ENCODE results near the gene TECRL. TPM values are rescaled to one million over a fixed set of nuclear protein-coding genes. Genes with fewer than 3 reads are reported as not detected.

The TECRL gene
- total and polyA plus RNA-seq, 2 experiments from 2014 or later: not detected

DNA sequence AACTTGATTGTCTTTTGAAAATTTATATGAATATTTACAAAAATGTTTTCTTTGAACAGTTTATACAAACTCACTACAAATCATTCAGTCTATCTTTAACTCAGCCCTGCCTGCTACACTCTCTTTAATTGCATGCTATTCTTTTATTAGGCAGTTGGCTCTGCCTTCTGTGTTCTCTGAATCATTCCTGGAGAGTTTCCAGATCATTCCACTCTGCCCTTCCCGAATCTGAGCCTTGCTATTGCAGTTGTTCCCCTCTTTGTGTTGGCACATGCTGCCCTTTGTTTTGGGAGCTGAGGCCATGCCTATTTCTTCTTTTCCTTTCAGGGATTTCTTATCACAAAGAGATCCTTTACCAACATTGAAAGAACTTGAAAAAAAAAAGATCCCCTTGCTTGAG is 8.7 kb upstream of the TECRL start:
- Mint-ChIP-seq H3K4me1 (peaks cover 3% of the 10 kb centered on the region; the same call in 2 of the 3 replicates), H3K27ac (peak overlapping the region; percentile 74), H3K9me3 (no peaks in the 10 kb centered on the region), H3K4me3 (no peak overlapping the region), H3K36me3 (ENCODE audit: low read depth) (no peaks in the 10 kb centered on the region), H3K27me3 (ENCODE audit: insufficient read depth, low read depth, poor library complexity) (no peaks in the 10 kb centered on the region)
- Histone ChIP-seq H4K20me1 (replicated peaks; ENCODE audit: insufficient read depth) (no peaks in the 10 kb centered on the region), H3K79me2 (replicated peaks; ENCODE audit: insufficient read depth) (no peaks in the 10 kb centered on the region), H3F3A (replicated peaks; ENCODE audit: low read depth) (no peaks in the 10 kb centered on the region), H3K9me2 (ENCODE audit: insufficient read depth) (no peaks in the 10 kb centered on the region), H2AFZ (peak overlapping the region; percentile 94), H3K27me3 (ENCODE audit: insufficient read depth) (no peaks in the 10 kb centered on the region), H3K4me3 (no peak overlapping the region), H3K27ac (ENCODE audit: low read depth) (no peak overlapping the region), H3K4me2 (no peak overlapping the region), H3K4me1 (ENCODE audit: insufficient read depth) (peaks cover 5% of the 10 kb centered on the region; the same call in 1 of the 2 replicates), H3K36me3 (ENCODE audit: insufficient read depth) (no peaks in the 10 kb centered on the region)
- TF ChIP-seq JUNB (IDR thresholded peaks at IDR 0.05; ENCODE audit: unreplicated experiment) (no peak), POLR2AphosphoS5 (IDR thresholded peaks at IDR 0.05; ENCODE audit: low read depth) (no peak), EZH2 (IDR thresholded peaks at IDR 0.05; ENCODE audit: low read depth, unreplicated experiment) (no peak), ZNF331 (CRISPR knock-in tag; IDR thresholded peaks at IDR 0.05; ENCODE audit: low read depth) (no peak), NANOG (IDR thresholded peaks at IDR 0.05; ENCODE audit: borderline replicate concordance) (no peak), CREB1 (CRISPR knock-in tag; IDR thresholded peaks at IDR 0.05; ENCODE audit: low read depth) (no peak), EZH2phosphoT487 (IDR thresholded peaks at IDR 0.05; ENCODE audit: unreplicated experiment) (no peak), ZNF114 (CRISPR knock-in tag; IDR thresholded peaks at IDR 0.05) (no peak), STAT1 (IDR thresholded peaks at IDR 0.05; ENCODE audit: unreplicated experiment) (no peak)
- TF ChIP-seq, protein P1, sequence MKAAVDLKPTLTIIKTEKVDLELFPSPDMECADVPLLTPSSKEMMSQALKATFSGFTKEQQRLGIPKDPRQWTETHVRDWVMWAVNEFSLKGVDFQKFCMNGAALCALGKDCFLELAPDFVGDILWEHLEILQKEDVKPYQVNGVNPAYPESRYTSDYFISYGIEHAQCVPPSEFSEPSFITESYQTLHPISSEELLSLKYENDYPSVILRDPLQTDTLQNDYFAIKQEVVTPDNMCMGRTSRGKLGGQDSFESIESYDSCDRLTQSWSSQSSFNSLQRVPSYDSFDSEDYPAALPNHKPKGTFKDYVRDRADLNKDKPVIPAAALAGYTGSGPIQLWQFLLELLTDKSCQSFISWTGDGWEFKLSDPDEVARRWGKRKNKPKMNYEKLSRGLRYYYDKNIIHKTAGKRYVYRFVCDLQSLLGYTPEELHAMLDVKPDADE (IDR thresholded peaks at IDR 0.05): no peak
- TF ChIP-seq, protein P2, sequence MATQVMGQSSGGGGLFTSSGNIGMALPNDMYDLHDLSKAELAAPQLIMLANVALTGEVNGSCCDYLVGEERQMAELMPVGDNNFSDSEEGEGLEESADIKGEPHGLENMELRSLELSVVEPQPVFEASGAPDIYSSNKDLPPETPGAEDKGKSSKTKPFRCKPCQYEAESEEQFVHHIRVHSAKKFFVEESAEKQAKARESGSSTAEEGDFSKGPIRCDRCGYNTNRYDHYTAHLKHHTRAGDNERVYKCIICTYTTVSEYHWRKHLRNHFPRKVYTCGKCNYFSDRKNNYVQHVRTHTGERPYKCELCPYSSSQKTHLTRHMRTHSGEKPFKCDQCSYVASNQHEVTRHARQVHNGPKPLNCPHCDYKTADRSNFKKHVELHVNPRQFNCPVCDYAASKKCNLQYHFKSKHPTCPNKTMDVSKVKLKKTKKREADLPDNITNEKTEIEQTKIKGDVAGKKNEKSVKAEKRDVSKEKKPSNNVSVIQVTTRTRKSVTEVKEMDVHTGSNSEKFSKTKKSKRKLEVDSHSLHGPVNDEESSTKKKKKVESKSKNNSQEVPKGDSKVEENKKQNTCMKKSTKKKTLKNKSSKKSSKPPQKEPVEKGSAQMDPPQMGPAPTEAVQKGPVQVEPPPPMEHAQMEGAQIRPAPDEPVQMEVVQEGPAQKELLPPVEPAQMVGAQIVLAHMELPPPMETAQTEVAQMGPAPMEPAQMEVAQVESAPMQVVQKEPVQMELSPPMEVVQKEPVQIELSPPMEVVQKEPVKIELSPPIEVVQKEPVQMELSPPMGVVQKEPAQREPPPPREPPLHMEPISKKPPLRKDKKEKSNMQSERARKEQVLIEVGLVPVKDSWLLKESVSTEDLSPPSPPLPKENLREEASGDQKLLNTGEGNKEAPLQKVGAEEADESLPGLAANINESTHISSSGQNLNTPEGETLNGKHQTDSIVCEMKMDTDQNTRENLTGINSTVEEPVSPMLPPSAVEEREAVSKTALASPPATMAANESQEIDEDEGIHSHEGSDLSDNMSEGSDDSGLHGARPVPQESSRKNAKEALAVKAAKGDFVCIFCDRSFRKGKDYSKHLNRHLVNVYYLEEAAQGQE (IDR thresholded peaks at IDR 0.05; ENCODE audit: unreplicated experiment): no peak
- TF ChIP-seq, protein P3, sequence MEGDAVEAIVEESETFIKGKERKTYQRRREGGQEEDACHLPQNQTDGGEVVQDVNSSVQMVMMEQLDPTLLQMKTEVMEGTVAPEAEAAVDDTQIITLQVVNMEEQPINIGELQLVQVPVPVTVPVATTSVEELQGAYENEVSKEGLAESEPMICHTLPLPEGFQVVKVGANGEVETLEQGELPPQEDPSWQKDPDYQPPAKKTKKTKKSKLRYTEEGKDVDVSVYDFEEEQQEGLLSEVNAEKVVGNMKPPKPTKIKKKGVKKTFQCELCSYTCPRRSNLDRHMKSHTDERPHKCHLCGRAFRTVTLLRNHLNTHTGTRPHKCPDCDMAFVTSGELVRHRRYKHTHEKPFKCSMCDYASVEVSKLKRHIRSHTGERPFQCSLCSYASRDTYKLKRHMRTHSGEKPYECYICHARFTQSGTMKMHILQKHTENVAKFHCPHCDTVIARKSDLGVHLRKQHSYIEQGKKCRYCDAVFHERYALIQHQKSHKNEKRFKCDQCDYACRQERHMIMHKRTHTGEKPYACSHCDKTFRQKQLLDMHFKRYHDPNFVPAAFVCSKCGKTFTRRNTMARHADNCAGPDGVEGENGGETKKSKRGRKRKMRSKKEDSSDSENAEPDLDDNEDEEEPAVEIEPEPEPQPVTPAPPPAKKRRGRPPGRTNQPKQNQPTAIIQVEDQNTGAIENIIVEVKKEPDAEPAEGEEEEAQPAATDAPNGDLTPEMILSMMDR (conservative IDR thresholded peaks at IDR 0.05; ENCODE audit: low read depth in 2 of 2): no peak
- TF ChIP-seq, protein P4, sequence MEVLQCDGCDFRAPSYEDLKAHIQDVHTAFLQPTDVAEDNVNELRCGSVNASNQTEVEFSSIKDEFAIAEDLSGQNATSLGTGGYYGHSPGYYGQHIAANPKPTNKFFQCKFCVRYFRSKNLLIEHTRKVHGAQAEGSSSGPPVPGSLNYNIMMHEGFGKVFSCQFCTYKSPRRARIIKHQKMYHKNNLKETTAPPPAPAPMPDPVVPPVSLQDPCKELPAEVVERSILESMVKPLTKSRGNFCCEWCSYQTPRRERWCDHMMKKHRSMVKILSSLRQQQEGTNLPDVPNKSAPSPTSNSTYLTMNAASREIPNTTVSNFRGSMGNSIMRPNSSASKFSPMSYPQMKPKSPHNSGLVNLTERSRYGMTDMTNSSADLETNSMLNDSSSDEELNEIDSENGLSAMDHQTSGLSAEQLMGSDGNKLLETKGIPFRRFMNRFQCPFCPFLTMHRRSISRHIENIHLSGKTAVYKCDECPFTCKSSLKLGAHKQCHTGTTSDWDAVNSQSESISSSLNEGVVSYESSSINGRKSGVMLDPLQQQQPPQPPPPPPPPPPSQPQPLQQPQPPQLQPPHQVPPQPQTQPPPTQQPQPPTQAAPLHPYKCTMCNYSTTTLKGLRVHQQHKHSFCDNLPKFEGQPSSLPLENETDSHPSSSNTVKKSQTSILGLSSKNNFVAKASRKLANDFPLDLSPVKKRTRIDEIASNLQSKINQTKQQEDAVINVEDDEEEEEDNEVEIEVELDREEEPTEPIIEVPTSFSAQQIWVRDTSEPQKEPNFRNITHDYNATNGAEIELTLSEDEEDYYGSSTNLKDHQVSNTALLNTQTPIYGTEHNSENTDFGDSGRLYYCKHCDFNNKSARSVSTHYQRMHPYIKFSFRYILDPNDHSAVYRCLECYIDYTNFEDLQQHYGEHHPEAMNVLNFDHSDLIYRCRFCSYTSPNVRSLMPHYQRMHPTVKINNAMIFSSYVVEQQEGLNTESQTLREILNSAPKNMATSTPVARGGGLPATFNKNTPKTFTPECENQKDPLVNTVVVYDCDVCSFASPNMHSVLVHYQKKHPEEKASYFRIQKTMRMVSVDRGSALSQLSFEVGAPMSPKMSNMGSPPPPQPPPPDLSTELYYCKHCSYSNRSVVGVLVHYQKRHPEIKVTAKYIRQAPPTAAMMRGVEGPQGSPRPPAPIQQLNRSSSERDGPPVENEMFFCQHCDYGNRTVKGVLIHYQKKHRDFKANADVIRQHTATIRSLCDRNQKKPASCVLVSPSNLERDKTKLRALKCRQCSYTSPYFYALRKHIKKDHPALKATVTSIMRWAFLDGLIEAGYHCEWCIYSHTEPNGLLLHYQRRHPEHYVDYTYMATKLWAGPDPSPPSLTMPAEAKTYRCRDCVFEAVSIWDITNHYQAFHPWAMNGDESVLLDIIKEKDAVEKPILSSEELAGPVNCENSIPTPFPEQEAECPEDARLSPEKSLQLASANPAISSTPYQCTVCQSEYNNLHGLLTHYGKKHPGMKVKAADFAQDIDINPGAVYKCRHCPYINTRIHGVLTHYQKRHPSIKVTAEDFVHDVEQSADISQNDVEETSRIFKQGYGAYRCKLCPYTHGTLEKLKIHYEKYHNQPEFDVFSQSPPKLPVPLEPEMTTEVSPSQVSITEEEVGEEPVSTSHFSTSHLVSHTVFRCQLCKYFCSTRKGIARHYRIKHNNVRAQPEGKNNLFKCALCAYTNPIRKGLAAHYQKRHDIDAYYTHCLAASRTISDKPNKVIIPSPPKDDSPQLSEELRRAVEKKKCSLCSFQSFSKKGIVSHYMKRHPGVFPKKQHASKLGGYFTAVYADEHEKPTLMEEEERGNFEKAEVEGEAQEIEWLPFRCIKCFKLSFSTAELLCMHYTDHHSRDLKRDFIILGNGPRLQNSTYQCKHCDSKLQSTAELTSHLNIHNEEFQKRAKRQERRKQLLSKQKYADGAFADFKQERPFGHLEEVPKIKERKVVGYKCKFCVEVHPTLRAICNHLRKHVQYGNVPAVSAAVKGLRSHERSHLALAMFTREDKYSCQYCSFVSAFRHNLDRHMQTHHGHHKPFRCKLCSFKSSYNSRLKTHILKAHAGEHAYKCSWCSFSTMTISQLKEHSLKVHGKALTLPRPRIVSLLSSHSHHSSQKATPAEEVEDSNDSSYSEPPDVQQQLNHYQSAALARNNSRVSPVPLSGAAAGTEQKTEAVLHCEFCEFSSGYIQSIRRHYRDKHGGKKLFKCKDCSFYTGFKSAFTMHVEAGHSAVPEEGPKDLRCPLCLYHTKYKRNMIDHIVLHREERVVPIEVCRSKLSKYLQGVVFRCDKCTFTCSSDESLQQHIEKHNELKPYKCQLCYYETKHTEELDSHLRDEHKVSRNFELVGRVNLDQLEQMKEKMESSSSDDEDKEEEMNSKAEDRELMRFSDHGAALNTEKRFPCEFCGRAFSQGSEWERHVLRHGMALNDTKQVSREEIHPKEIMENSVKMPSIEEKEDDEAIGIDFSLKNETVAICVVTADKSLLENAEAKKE (CRISPR knock-in tag; IDR thresholded peaks at IDR 0.05): no peak
- DNase-seq (ENCODE audit: low spot score) (no peak), ATAC-seq (no peak)

Measured in GM23338 (cell line).